H1 (cell line): ENCODE data around the gene RUNX1. TPM values are rescaled to one million over a fixed set of nuclear protein-coding genes. Genes with fewer than 3 reads are reported as not detected.

Source experiments
- CTCF ChIA-PET: fragments of 300-600 bp; sonication (Branson Sonifier 250); formaldehyde crosslinking; loops from one replicate; lab custom pipeline; 2021; ENCODE audit not compliant: partially characterized antibody; lab: Charles Lee
- POLR2A ChIA-PET: fragments of 300-600 bp; sonication (Branson Sonifier 250); formaldehyde crosslinking; loops from one replicate; lab custom pipeline; 2021; ENCODE audit warnings: inconsistent platforms; ENCODE audit not compliant: partially characterized antibody; lab: Charles Lee
- DNase-seq, 2 experiments: peaks; one replicate each; pipeline versions ENCODE4 v3.0.0 to v3.0.0-alpha.2; 2010 to 2022; ENCODE audit warnings: low spot score in 2 of 2, low read depth in 1 of 2, mixed read lengths in 1 of 2
- FAIRE-seq: peaks from 2 replicates; lab custom pipeline; 2011; peaks lifted over from hg19 to GRCh38; lab: Jason Lieb, UNC
- H2AFZ ChIP-seq: 2 replicates; pipeline ENCODE4 v1.8.1; 2012; ENCODE audit warnings: low read length, inconsistent platforms
- H2AK5ac ChIP-seq: 2 replicates; pipeline ENCODE4 v1.6.1; 2013; ENCODE audit warnings: low read depth, low read length
- H2BK120ac ChIP-seq: replicated peaks from 2 replicates; pipeline ENCODE3; 2013; ENCODE audit warnings: low read depth, low read length, inconsistent platforms
- H2BK12ac ChIP-seq: 2 replicates; pipeline ENCODE4 v1.6.1; 2013; ENCODE audit warnings: low read depth, low read length
- H2BK15ac ChIP-seq: 2 replicates; pipeline ENCODE4 v1.6.1; 2013; ENCODE audit warnings: low read length
- H2BK20ac ChIP-seq: 2 replicates; pipeline ENCODE4 v1.6.1; 2013; ENCODE audit warnings: low read length
- H2BK5ac ChIP-seq: 2 replicates; pipeline ENCODE4 v1.6.1; 2013; ENCODE audit warnings: low read depth, low read length
- H3K14ac ChIP-seq: 2 replicates; pipeline ENCODE4 v1.6.1; 2013; ENCODE audit warnings: inconsistent platforms; ENCODE audit not compliant: insufficient read length
- H3K18ac ChIP-seq: 2 replicates; pipeline ENCODE4 v1.6.1; 2013; ENCODE audit warnings: low read length; ENCODE audit errors: extremely low read depth
- H3K23ac ChIP-seq: 2 replicates; pipeline ENCODE4 v1.6.1; 2013; ENCODE audit warnings: inconsistent platforms; ENCODE audit not compliant: insufficient read length
- H3K23me2 ChIP-seq: 2 replicates; pipeline ENCODE4 v1.6.1; 2013; ENCODE audit warnings: low read depth, low read length
- H3K27ac ChIP-seq: 2 replicates; pipeline ENCODE4 v1.6.1; 2011; ENCODE audit warnings: low read depth, low read length, inconsistent platforms
- H3K27me3 ChIP-seq, 4 experiments: replicated peaks in 1 of 4; 1 replicate in 1 of 4; 2 replicates in 3 of 4; pipeline versions ENCODE4 v1.6.1 to v1.8.1; 2011 to 2013; ENCODE audit warnings: low read length in 3 of 4, mild to moderate bottlenecking in 3 of 4, inconsistent platforms in 2 of 4, mixed read lengths in 2 of 4, moderate library complexity in 1 of 4; ENCODE audit not compliant: control insufficient read depth in 3 of 4, insufficient read depth in 3 of 4; ENCODE audit errors: extremely low read depth in 1 of 4
- H3K36me3 ChIP-seq, 4 experiments: 2 replicates each; pipeline versions ENCODE4 v1.6.1 to v1.8.1; 2011 to 2013; ENCODE audit warnings: mild to moderate bottlenecking in 4 of 4, low read length in 3 of 4, moderate library complexity in 2 of 4, control low read depth in 1 of 4, inconsistent platforms in 1 of 4; ENCODE audit not compliant: insufficient read depth in 4 of 4, control insufficient read depth in 2 of 4
- H3K4ac ChIP-seq: replicated peaks from 2 replicates; pipeline ENCODE3; 2013; ENCODE audit warnings: low read length, low read depth, mixed read lengths, inconsistent platforms; ENCODE audit not compliant: insufficient read length
- H3K4me1 ChIP-seq, 4 experiments: replicated peaks in 1 of 4; 1 replicate in 1 of 4; 2 replicates in 3 of 4; pipeline versions ENCODE4 v1.6.1 to v1.8.1; 2011 to 2013; ENCODE audit warnings: low read length in 3 of 4, inconsistent platforms in 2 of 4, mixed read lengths in 1 of 4; ENCODE audit not compliant: insufficient read depth in 4 of 4, control insufficient read depth in 3 of 4
- H3K4me2 ChIP-seq, 2 experiments: 2 replicates each; pipeline versions ENCODE4 v1.6.1 to v1.8.1; 2011 to 2013; ENCODE audit warnings: low read depth in 2 of 2, low read length in 2 of 2, control low read depth in 1 of 2, inconsistent platforms in 1 of 2, mild to moderate bottlenecking in 1 of 2; ENCODE audit not compliant: insufficient read depth in 1 of 2
- H3K4me3 ChIP-seq, 4 experiments: fragments of 200-600, 300-600 bp in 1 of 4; sonication (generic), shearing (Covaris generic), sonication (Bioruptor Twin) in 1 of 4; 2 replicates each; pipeline versions ENCODE4 v1.5.1 to v1.8.1; 2011 to 2016; ENCODE audit warnings: low read length in 4 of 4, low read depth in 3 of 4, control low read depth in 2 of 4, inconsistent platforms in 2 of 4, mild to moderate bottlenecking in 2 of 4, mixed read lengths in 1 of 4, moderate library complexity in 1 of 4; ENCODE audit not compliant: insufficient read depth in 2 of 4; ENCODE audit errors: extremely low read depth in 1 of 4
- H3K56ac ChIP-seq: replicated peaks from 2 replicates; pipeline ENCODE3; 2013; ENCODE audit warnings: low read depth, mild to moderate bottlenecking, mixed read lengths, low read length, inconsistent platforms; ENCODE audit not compliant: insufficient read length
- H3K79me1 ChIP-seq: 2 replicates; pipeline ENCODE4 v1.6.1; 2013; ENCODE audit warnings: low read depth, low read length, control low read depth
- H3K79me2 ChIP-seq, 2 experiments: 2 replicates each; pipeline versions ENCODE4 v1.6.1 to v1.8.1; 2012 to 2013; ENCODE audit warnings: low read length in 2 of 2, mild to moderate bottlenecking in 2 of 2, inconsistent platforms in 1 of 2; ENCODE audit not compliant: insufficient read depth in 2 of 2, control insufficient read depth in 1 of 2
- H3K9ac ChIP-seq, 4 experiments: replicated peaks in 1 of 4; 1 replicate in 1 of 4; 2 replicates in 3 of 4; pipeline versions ENCODE4 v1.6.1 to v1.8.1; 2011 to 2013; ENCODE audit warnings: low read depth in 3 of 4, low read length in 3 of 4, control low read depth in 2 of 4, mild to moderate bottlenecking in 2 of 4, moderate library complexity in 2 of 4, inconsistent platforms in 1 of 4; ENCODE audit errors: extremely low read depth in 1 of 4
- H3K9me3 ChIP-seq, 2 experiments: 2 replicates each; pipeline versions ENCODE4 v1.6.1 to v1.8.1; 2012 to 2013; ENCODE audit warnings: mild to moderate bottlenecking in 2 of 2, moderate library complexity in 2 of 2, control low read depth in 1 of 2, inconsistent platforms in 1 of 2, low read depth in 1 of 2, low read length in 1 of 2, mixed read lengths in 1 of 2; ENCODE audit not compliant: insufficient read depth in 2 of 2
- H4K20me1 ChIP-seq, 2 experiments: replicated peaks in 1 of 2; 2 replicates each; pipeline versions ENCODE3 to v1.8.1; 2011 to 2013; ENCODE audit warnings: inconsistent platforms in 2 of 2, low read length in 2 of 2, mild to moderate bottlenecking in 1 of 2; ENCODE audit not compliant: insufficient read depth in 2 of 2, control insufficient read depth in 1 of 2
- H4K5ac ChIP-seq: 2 replicates; pipeline ENCODE4 v1.6.1; 2013; ENCODE audit warnings: low read length, low read depth, mixed read lengths, inconsistent platforms; ENCODE audit not compliant: insufficient read length
- H4K8ac ChIP-seq: 2 replicates; pipeline ENCODE4 v1.8.0; 2013; ENCODE audit warnings: mild to moderate bottlenecking, moderate library complexity, low read length, inconsistent platforms; ENCODE audit not compliant: insufficient read depth; ENCODE audit errors: extremely low read depth
- H4K91ac ChIP-seq: replicated peaks from 2 replicates; pipeline ENCODE3; 2013; ENCODE audit warnings: low read length, mixed read lengths, inconsistent platforms; ENCODE audit not compliant: insufficient read length
- CHD1 ChIP-seq: IDR thresholded peaks from 2 replicates; pipeline ENCODE4 v1.6.1; 2012; ENCODE audit warnings: low read depth, low read length, improper control_type of control experiment
- RFX5 ChIP-seq: IDR thresholded peaks from 2 replicates; pipeline ENCODE4 v1.6.1; 2011; ENCODE audit warnings: low read depth, low read length, improper control_type of control experiment, borderline replicate concordance
- SP4 ChIP-seq: IDR thresholded peaks from 2 replicates; pipeline ENCODE4 v1.6.1; 2012; ENCODE audit warnings: low read length, inconsistent platforms
- YY1 ChIP-seq: IDR thresholded peaks from 2 replicates; pipeline ENCODE4 v1.6.1; 2011; ENCODE audit warnings: low read depth, mild to moderate bottlenecking, low read length
- WGBS, 2 experiments: shearing (Covaris generic) in 1 of 2; methylation state at CpG; one replicate each; pipeline versions ENCODE4 v1.1.6 to v1.1.7; 2013 to 2015; ENCODE audit warnings: low lambda C conversion rate in 2 of 2, mixed read lengths in 2 of 2, inconsistent platforms in 1 of 2, low coverage in 1 of 2, missing lambda C conversion rate in 1 of 2; ENCODE audit not compliant: insufficient replicate concordance in 2 of 2, insufficient coverage in 1 of 2, insufficient read length in 1 of 2; ENCODE audit errors: extremely low coverage in 1 of 2, missing lambda C conversion rate in 1 of 2; 5-methylcytosine and 5-hydroxymethylcytosine counted together
- polyA plus RNA-seq, 7 experiments: library from polyadenylated mRNA; depleted of rRNA in 3 of 7; stranded (reverse) in 5 of 7; unstranded in 2 of 7; fragments of >200 nt in 5 of 7; fragments of 200-250 nt in 2 of 7; gene quantifications; 1 replicate in 5 of 7; 2 replicates in 1 of 7; 4 replicates in 1 of 7; pipeline versions ENCODE4 v1.2.1 to v1.2.3, GENCODE V29; 2011 to 2013; ENCODE audit warnings: missing spikeins in 2 of 7, mixed read lengths in 2 of 7
- total RNA-seq: library from RNA; stranded (reverse); fragmentation: NEBNext Ultra II Directional; extraction: Animal tissue kit (Norgen Biotek cat#: 25700); gene quantifications from 2 replicates; pipeline ENCODE4 v1.2.1, GENCODE V29; 2021
- TF ChIP-seq, protein P1 (sequence below): IDR thresholded peaks from 2 replicates; pipeline ENCODE4 v1.6.1; 2012; ENCODE audit warnings: low read length, inconsistent platforms

RUNX1 gene
- total and polyA plus RNA-seq, 2 of the 8 experiments (the other 6 are each of a cell fraction or from before 2014, with no cell fraction given): 0.20 to 0.60 TPM

DNA sequence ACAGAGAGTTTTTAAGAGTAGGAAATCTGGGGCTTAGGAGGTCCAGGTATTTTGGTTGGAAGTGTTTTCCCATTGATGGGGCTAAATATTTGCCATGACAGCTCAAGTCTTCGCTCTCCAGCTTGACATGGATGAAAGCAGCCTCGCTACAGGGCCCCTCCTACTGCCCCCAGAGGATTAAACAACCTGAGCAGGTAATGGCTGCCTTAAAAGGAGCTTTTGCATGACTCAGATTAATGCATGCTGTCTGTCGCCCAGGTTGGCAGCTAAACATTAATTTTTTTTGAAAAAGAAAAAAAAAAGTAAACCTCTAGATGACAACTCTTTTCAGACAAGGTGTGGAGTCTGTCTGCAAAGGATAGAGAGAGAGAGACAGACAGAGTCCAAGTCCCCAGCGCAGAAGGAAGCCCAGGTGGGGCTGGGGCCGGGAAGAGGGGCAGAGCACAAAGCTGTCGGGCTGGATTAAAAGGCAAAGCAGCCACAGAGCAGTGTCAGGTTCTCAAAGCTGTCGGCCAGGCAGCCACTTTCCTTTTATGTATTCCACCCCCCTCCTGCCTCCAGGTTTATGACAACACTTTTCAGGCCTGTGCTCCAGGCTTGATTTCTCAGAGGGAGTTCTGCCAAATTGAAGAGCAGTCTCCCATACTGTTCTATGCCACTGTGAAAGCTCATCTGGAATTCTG, 252.4 kb downstream of the RUNX1 start:
- H3K23me2 ChIP-seq: no peaks in the 10 kb centered on the region
- H4K20me1 ChIP-seq: no peaks in the 10 kb centered on the region
- no peak overlapping the region for H3K4me2 ChIP-seq
- no peak overlapping the region for H2BK15ac ChIP-seq
- H2BK12ac ChIP-seq: no peak overlapping the region
- H3K36me3 ChIP-seq: no peaks in the 10 kb centered on the region
- no peaks in the 10 kb centered on the region for H3K27me3 ChIP-seq
- no peaks in the 10 kb centered on the region for H3K9me3 ChIP-seq
- no peak overlapping the region for H3K14ac ChIP-seq
- 70% methylated on average over 7 of the region's 7 CpGs; no CpG with 5 or more reads in 1 of the 2 experiments for WGBS, 2 experiments
- DNase-seq: no peak
- H3K9ac ChIP-seq: no peak overlapping the region
- no peak for FAIRE-seq
- no peaks in the 10 kb centered on the region for H3K79me2 ChIP-seq
- H2BK5ac ChIP-seq: no peak overlapping the region
- no peak overlapping the region for H3K4me3 ChIP-seq
- no peak overlapping the region for H3K27ac ChIP-seq
- no peaks in the 10 kb centered on the region for H3K79me1 ChIP-seq
- H2AFZ ChIP-seq: no peak overlapping the region
- no peak overlapping the region for H3K56ac ChIP-seq
- no peak overlapping the region for H4K91ac ChIP-seq
- H4K8ac ChIP-seq: no peak overlapping the region
- no peak overlapping the region for H4K5ac ChIP-seq
- no peak overlapping the region for H3K18ac ChIP-seq
- CTCF ChIA-PET: interaction anchor here (0.8 to 3.0 kb wide), 12 partner anchors 9 to 252 kb away, joined by 3 to 20 read pairs (median 4); no protein-coding TSS in a partner anchor
- H3K4ac ChIP-seq: no peak overlapping the region
- H2AK5ac ChIP-seq: no peak overlapping the region
- no peak overlapping the region for H2BK20ac ChIP-seq
- peaks cover 0 to 3% (median under 1%) of the 10 kb centered on the region in 4 experiments; a peak in 3 of 7 replicates for H3K4me1 ChIP-seq
- H3K23ac ChIP-seq: no peak overlapping the region
- POLR2A ChIA-PET: interaction anchor here (0.5 kb wide), 1 partner anchor 573 kb away, joined by 3 read pairs; no protein-coding TSS in a partner anchor
- TF ChIP-seq CHD1 (no peak), YY1 (0 out of 2 replicates have a peak, but pooled peaks have one; percentile 48), RFX5 (no peak), SP4 (no peak)
- TF ChIP-seq, protein P1, sequence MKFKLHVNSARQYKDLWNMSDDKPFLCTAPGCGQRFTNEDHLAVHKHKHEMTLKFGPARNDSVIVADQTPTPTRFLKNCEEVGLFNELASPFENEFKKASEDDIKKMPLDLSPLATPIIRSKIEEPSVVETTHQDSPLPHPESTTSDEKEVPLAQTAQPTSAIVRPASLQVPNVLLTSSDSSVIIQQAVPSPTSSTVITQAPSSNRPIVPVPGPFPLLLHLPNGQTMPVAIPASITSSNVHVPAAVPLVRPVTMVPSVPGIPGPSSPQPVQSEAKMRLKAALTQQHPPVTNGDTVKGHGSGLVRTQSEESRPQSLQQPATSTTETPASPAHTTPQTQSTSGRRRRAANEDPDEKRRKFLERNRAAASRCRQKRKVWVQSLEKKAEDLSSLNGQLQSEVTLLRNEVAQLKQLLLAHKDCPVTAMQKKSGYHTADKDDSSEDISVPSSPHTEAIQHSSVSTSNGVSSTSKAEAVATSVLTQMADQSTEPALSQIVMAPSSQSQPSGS: no peak
- no peak overlapping the region for H2BK120ac ChIP-seq
